ENCODE results near the gene CGREF1. TPM values are rescaled to one million over a fixed set of nuclear protein-coding genes. Genes with fewer than 3 reads are reported as not detected.

The CGREF1 gene
- total and polyA plus RNA-seq, 3 donors from 2014 or later = 6.6 to 11.1 (median 7.4) TPM

GRCh38 chr2:27152796-27153464 is 34.0 kb upstream of the CGREF1 start:
- intact Hi-C loops (cut with DNase I; ENCODE audit: low total_unique reads) = no loop called here
- 80 to 85% methylated on average over 2 of the region's 2 CpGs for WGBS, 2 donors
- no peak for DNase-seq
- H3K9me3 ChIP-seq = no peaks in the 10 kb centered on the region
- H3K27me3 ChIP-seq = no peaks in the 10 kb centered on the region
- H3K27ac ChIP-seq = peak overlapping the region in 1 of 2 donors; percentile 8
- peaks cover 29% of the 10 kb centered on the region for H3K4me1 ChIP-seq
- no peak for TF ChIP-seq POLR2A (IDR thresholded peaks at IDR 0.05)
- TF ChIP-seq CTCF (IDR thresholded peaks at IDR 0.05) = no peak
- H3K36me3 ChIP-seq (ENCODE audit: low read depth, missing control alignments) = no peaks in the 10 kb centered on the region
- no peak overlapping the region for H3K4me3 ChIP-seq

GRCh38 chr2:27152102-27152795 is 33.3 kb upstream of the CGREF1 start:
- H3K9me3 ChIP-seq = no peaks in the 10 kb centered on the region
- H3K27me3 ChIP-seq = no peaks in the 10 kb centered on the region
- no peak for DNase-seq
- H3K4me1 ChIP-seq = peaks cover 29% of the 10 kb centered on the region
- WGBS, 2 donors = 90 to 92% methylated on average over 6 to 8 of the region's 8 CpGs
- intact Hi-C loops (cut with DNase I; ENCODE audit: low total_unique reads) = no loop called here
- no peak overlapping the region for H3K27ac ChIP-seq
- H3K36me3 ChIP-seq (ENCODE audit: low read depth, missing control alignments) = no peaks in the 10 kb centered on the region
- TF ChIP-seq CTCF (IDR thresholded peaks at IDR 0.05) = no peak
- no peak for TF ChIP-seq POLR2A (IDR thresholded peaks at IDR 0.05)
- H3K4me3 ChIP-seq = no peak overlapping the region

- no peak for DNase-seq
Measured at GRCh38 chr2:27150639-27151230, 31.8 kb upstream of the CGREF1 start.

GRCh38 chr2:27149570-27150405 is 30.9 kb upstream of the CGREF1 start:
- Histone ChIP-seq H3K9me3 (no peaks in the 10 kb centered on the region), H3K27ac (peak overlapping the region; percentile 47 to 78), H3K4me3 (no peak overlapping the region), H3K4me1 (peaks cover 22% of the 10 kb centered on the region), H3K27me3 (no peaks in the 10 kb centered on the region), H3K36me3 (ENCODE audit: low read depth, missing control alignments) (no peaks in the 10 kb centered on the region)
- TF ChIP-seq POLR2A (IDR thresholded peaks at IDR 0.05) (no peak), CTCF (IDR thresholded peaks at IDR 0.05) (no peak)
- 51 to 72% methylated on average over 10 to 29 of the region's 29 CpGs for WGBS, 2 donors
- DNase-seq = no peak
- intact Hi-C loops (cut with DNase I; ENCODE audit: low total_unique reads) = no loop called here

More at GRCh38 chr2:27150639-27151230, 31.8 kb upstream of the CGREF1 start:
- peak overlapping the region; percentile 47 to 78 for H3K27ac ChIP-seq
- TF ChIP-seq CTCF (IDR thresholded peaks at IDR 0.05) = no peak
- no peak for TF ChIP-seq POLR2A (IDR thresholded peaks at IDR 0.05)
- no peak overlapping the region for H3K4me3 ChIP-seq
- H3K27me3 ChIP-seq = no peaks in the 10 kb centered on the region
- no peaks in the 10 kb centered on the region for H3K9me3 ChIP-seq
- WGBS, 2 donors = 61 to 64% methylated on average over 8 of the region's 8 CpGs
- intact Hi-C loops (cut with DNase I; ENCODE audit: low total_unique reads) = no loop called here
- peaks cover 29% of the 10 kb centered on the region for H3K4me1 ChIP-seq
- no peaks in the 10 kb centered on the region for H3K36me3 ChIP-seq (ENCODE audit: low read depth, missing control alignments)
